Pancreas (tissue), 10 donors: ENCODE results near the gene HIP1R. TPM values are rescaled to one million over a fixed set of nuclear protein-coding genes. Genes with fewer than 3 reads are reported as not detected.
A peak's percentile ranks its signal among the peaks of the same experiment; 100 is the strongest.

Source experiments
- ATAC-seq, 4 donors: fragments of 200-7000 bp; cut with Tn5 transposase; one replicate each; pipeline versions ENCODE4 v1.8.0 to v1.9.1; 2020; ENCODE audit warnings: mild to moderate bottlenecking in 4 of 4, moderate library complexity in 4 of 4
- DNase-seq, 6 donors: peaks; one replicate each; pipeline ENCODE4 v3.0.0-alpha.2; 2020
- FAIRE-seq: peaks from 2 replicates; lab custom pipeline; 2012; peaks lifted over from hg19 to GRCh38; lab: Jason Lieb, UNC
- H3K27ac ChIP-seq, 4 donors: fragments of 200-600 bp; sonication (generic); 1 replicate in 3 of 4; 2 replicates in 1 of 4; pipeline versions ENCODE4 v1.5.0 to v1.8.0; 2020
- H3K27me3 ChIP-seq, 4 donors: fragments of 200-600 bp; one replicate each; pipeline ENCODE4 v1.8.0; 2021
- H3K36me3 ChIP-seq, 3 donors: fragments of 200-600 bp; sonication (generic) in 1 of 3; one replicate each; pipeline versions ENCODE4 v1.5.0 to v1.8.0; 2020 to 2021
- H3K4me1 ChIP-seq, 3 donors: fragments of 200-600 bp; one replicate each; pipeline ENCODE4 v1.8.0; 2021
- H3K4me3 ChIP-seq, 4 donors: fragments of 200-600 bp; sonication (generic) in 2 of 4; one replicate each; pipeline versions ENCODE4 v1.5.0 to v1.8.0; 2020 to 2021
- H3K9me3 ChIP-seq, 4 donors: fragments of 200-600 bp; one replicate each; pipeline ENCODE4 v1.8.0; 2021
- WGBS, 2 donors: extraction: QIAGEN DNeasy Blood & Tissue Kit; methylation state at CpG; one replicate each; pipeline ENCODE4 v1.1.7; 2013; 5-methylcytosine and 5-hydroxymethylcytosine counted together
- intact Hi-C, 3 donors: fragments of 100-400 bp; cut with DNase I; formaldehyde crosslinking; loops; one replicate each; pipeline versions ENCODE4 v1.11.1 to v1.14.2; 2022
- polyA plus RNA-seq, 2 donors: library from polyadenylated mRNA; stranded (reverse); fragments of 200-250 nt; gene quantifications; one replicate each; pipeline ENCODE4 v1.2.3, GENCODE V29; 2013
- total RNA-seq, 6 donors: library from RNA; stranded (reverse); fragmentation: NEBNext Ultra II Directional in 4 of 6; extraction: Animal tissue kit (Norgen Biotek cat#: 25700) in 4 of 6; gene quantifications; one replicate each; pipeline versions ENCODE4 v1.2.1 to v1.2.4, GENCODE V29; 2021 to 2023
- TF ChIP-seq, protein P1 (sequence below), 4 donors: fragments of 200-600 bp; sonication (generic) in 3 of 4; IDR thresholded peaks; one replicate each; pipeline versions ENCODE4 v1.5.0 to v1.8.0; 2021; ENCODE audit warnings: antibody characterized with exemption in 4 of 4
- donor health status: healthy with polysubstance abuse.
- donor health status: DM: no; HTN: no; CAD: no; lungs with moderate emphysema.
- donor health status: DM: no; HTN: no; CAD: no.
- donor health status: control.
- donor health status: control.
- donor health status: Bipolar disorder and iron deficiency.
- donor health status: DM: yes; HTN: yes; CAD: no.
- donor health status: DM: no; HTN: no; CAD: no.
- donor health status: DM: no; HTN: no; CAD: no.
- donor health status: DM: yes; HTN: yes; CAD: no.

HIP1R gene
- total and polyA plus RNA-seq, 8 donors: 41.0 to 206 (median 50.8) TPM

DNA sequence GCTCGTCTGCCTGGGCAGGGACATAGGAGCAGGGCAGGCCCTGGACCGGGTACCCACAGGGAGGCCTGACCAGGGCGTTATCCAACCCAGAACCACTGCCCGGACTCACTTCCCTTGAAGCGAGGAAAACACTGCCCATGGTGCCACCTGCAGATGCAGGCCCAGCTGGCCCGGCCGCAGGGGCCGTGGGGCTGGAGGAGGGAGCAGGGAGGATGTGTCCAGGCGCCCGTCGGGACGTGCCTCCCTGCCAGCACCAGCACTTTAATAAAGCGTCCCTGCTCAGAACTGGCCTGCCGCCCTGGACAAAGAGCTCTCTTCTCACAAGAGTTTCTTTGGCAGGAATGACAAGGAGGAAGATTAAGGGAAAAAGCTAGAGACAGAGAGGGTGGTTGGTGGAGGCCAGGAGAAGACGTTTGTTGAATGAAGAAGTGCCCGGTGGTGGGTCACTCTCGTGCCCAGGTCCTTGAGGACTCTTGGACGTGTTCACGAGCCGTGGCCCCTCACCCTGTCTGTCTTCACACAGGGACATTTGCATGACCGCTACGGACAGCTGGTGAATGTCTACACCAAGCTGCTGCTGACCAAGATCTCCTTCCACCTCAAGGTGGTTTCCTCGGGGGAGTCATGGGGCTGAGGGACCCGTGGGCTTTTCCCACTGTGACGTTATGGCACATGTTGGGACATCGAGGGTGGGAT lies 14.2 kb downstream of the HIP1R start:
- intact Hi-C loops: loop anchor here in 2 of 3 donors (10.0 kb wide), 2 partner anchors 55 to 105 kb away; no protein-coding TSS in a partner anchor
- Histone ChIP-seq H3K4me1 (peaks cover 0 to under 1% (median 0%) of the 10 kb centered on the region in 3 donors), H3K27ac (no peak overlapping the region), H3K27me3 (no peaks in the 10 kb centered on the region), H3K4me3 (no peak overlapping the region), H3K9me3 (no peaks in the 10 kb centered on the region), H3K36me3 (peaks cover 0 to 25% (median 7%) of the 10 kb centered on the region in 3 donors)
- TF ChIP-seq, protein P1, sequence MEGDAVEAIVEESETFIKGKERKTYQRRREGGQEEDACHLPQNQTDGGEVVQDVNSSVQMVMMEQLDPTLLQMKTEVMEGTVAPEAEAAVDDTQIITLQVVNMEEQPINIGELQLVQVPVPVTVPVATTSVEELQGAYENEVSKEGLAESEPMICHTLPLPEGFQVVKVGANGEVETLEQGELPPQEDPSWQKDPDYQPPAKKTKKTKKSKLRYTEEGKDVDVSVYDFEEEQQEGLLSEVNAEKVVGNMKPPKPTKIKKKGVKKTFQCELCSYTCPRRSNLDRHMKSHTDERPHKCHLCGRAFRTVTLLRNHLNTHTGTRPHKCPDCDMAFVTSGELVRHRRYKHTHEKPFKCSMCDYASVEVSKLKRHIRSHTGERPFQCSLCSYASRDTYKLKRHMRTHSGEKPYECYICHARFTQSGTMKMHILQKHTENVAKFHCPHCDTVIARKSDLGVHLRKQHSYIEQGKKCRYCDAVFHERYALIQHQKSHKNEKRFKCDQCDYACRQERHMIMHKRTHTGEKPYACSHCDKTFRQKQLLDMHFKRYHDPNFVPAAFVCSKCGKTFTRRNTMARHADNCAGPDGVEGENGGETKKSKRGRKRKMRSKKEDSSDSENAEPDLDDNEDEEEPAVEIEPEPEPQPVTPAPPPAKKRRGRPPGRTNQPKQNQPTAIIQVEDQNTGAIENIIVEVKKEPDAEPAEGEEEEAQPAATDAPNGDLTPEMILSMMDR (IDR thresholded peaks at IDR 0.05): no peak
- peak in 2 of 6 donors; percentile 17 to 51 for DNase-seq
- ATAC-seq: no peak
- no peak for FAIRE-seq
- WGBS, 2 donors: 88 to 89% methylated on average over 26 of the region's 26 CpGs

- intact Hi-C loops: loop anchor here in 1 of 3 donors (10.0 kb wide), 1 partner anchor 105 kb away; no protein-coding TSS in a partner anchor
- WGBS, 2 donors: 91 to 93% methylated on average over 12 to 14 of the region's 14 CpGs
- Histone ChIP-seq H3K4me1 (no peaks in the 10 kb centered on the region), H3K9me3 (no peaks in the 10 kb centered on the region), H3K36me3 (peaks cover 0 to 29% (median 7%) of the 10 kb centered on the region in 3 donors), H3K4me3 (no peak overlapping the region), H3K27me3 (no peaks in the 10 kb centered on the region), H3K27ac (no peak overlapping the region)
- peak in 2 of 6 donors; percentile 17 to 51 for DNase-seq
- FAIRE-seq: no peak
- no peak for ATAC-seq
- TF ChIP-seq, protein P1 (IDR thresholded peaks at IDR 0.05): no peak
These were observed 14.8 kb downstream of the HIP1R start for GRCh38 chr12:122850048-122850445.

- Histone ChIP-seq H3K27ac (no peak overlapping the region), H3K27me3 (no peaks in the 10 kb centered on the region), H3K36me3 (peaks cover 0 to 36% (median 7%) of the 10 kb centered on the region in 3 donors), H3K4me1 (no peaks in the 10 kb centered on the region), H3K4me3 (no peak overlapping the region), H3K9me3 (no peaks in the 10 kb centered on the region)
- DNase-seq: peak in 2 of 6 donors; percentile 15 to 53
- WGBS, 2 donors: 88 to 91% methylated on average over 24 to 27 of the region's 27 CpGs
- TF ChIP-seq, protein P1 (IDR thresholded peaks at IDR 0.05): no peak
- FAIRE-seq: no peak
- no peak for ATAC-seq
- intact Hi-C loops: loop anchor here in 1 of 3 donors (10.0 kb wide), 1 partner anchor 104 kb away; no protein-coding TSS in a partner anchor
These were observed 15.6 kb downstream of the HIP1R start for GRCh38 chr12:122850695-122851350.

- intact Hi-C loops: loop anchor here in 1 of 3 donors (10.0 kb wide), 1 partner anchor 103 kb away; no protein-coding TSS in a partner anchor
- Histone ChIP-seq H3K27me3 (no peaks in the 10 kb centered on the region), H3K4me1 (no peaks in the 10 kb centered on the region), H3K9me3 (no peaks in the 10 kb centered on the region), H3K36me3 (peaks cover 0 to 41% (median 15%) of the 10 kb centered on the region in 3 donors), H3K4me3 (no peak overlapping the region), H3K27ac (no peak overlapping the region)
- FAIRE-seq (no peak), ATAC-seq (no peak), DNase-seq (no peak)
- TF ChIP-seq, protein P1 (IDR thresholded peaks at IDR 0.05): no peak
- WGBS, 2 donors: 89 to 93% methylated on average over 5 of the region's 5 CpGs
These were observed 16.6 kb downstream of the HIP1R start for GRCh38 chr12:122851820-122852219.
